HG02938 (cell line): ENCODE results near the gene ASPHD2.
"Not testable (repeated sequence)": the region's sequence is repeated elsewhere in the genome, so short reads cannot be mapped to it uniquely, and the experiment has no call there.

Source experiments
- ATAC-seq: cut with Tn5 transposase; IDR thresholded peaks from one replicate; pipeline ENCODE4 v1.9.1; 2021; ENCODE audit warnings: mild to moderate bottlenecking, moderate library complexity; ENCODE audit not compliant: unreplicated experiment

ASPHD2 gene

GRCh38 chr22:26416256-26416655 is 12.8 kb upstream of the ASPHD2 start:
- no peak for ATAC-seq

GRCh38 chr22:26416670-26417276 is 12.3 kb upstream of the ASPHD2 start:
- ATAC-seq = no peak

DNA sequence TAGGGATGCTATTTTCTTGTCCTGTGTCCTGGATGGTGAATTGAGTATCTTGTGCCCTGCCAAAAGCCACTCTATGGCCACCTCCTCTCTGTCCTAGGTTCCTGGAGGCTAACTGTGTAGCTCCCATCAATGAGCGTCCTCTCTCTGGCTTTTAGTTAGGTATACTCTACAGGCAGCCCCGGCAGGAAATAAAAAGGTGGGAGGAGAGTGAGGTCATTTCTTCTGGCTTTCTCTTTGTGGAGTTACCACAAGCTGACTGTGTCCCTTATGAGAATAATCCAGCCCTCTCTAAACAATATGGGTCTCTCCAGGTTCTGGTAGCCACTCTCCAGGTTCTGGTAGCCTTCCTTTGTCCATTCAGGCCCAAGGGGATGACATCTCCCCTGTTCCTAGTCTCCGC is 11.7 kb upstream of the ASPHD2 start:
- no peak for ATAC-seq

DNA sequence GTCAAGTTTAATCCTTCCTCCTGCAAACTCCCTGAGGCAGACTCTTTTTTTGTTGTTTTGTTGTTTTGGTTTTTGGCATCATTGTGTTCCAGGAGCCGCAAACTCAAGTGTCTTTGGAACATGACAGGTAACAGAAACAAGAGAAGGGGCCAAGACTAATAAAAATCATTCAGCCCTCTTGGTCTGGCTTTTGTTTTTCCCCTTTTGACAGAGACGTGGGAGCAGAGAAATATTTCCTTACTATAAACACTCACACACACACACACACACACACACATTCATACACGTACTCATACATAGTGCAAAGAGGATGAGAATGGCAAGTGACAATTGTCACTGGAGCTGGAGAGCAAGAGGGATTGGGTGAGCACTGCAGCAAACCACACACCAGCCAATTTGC is 10.4 kb upstream of the ASPHD2 start:
- ATAC-seq = no peak

GRCh38 chr22:26426924-26427323 is 2.1 kb upstream of the ASPHD2 start:
- no peak for ATAC-seq

- peak; percentile 8 for ATAC-seq
Measured at GRCh38 chr22:26429458-26430286, 612 bp downstream of the ASPHD2 start.

- ATAC-seq = no peak
Measured at GRCh38 chr22:26430600-26430999, 1.5 kb downstream of the ASPHD2 start.

DNA sequence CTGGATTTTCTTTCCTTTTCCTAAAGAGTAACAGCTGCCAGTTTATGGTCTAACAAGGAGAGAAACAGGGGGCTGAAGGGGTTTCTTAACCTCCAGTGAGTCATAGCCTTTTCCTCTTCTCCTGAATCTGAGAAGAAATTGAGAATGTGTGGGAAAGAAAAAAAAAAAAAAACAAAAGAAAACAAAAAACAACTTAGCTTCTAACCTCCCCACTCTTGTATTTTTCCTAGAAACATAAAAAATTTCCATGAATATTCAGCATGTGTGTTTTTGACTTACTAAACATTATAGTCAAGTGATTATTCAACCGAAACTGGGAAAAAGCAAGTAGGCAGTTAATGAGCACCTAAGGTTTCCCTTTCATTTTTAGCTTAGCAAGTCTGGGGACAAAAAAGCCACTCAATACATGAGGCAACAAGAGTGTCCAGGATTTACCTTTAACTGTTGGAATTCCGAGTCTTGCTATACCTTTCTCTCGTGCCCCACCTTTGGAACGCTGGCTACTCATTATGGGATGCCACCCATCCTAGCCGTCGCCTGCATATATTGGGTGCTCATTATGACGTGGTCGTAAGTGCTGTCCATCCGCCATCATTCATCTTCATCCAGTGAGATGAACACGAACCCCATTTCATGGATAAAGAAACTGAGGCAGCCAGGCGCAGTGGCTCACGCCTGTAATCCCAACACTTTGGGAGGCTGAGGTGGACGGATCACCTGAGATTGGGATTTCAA is 2.4 kb downstream of the ASPHD2 start:
- no peak for ATAC-seq

DNA sequence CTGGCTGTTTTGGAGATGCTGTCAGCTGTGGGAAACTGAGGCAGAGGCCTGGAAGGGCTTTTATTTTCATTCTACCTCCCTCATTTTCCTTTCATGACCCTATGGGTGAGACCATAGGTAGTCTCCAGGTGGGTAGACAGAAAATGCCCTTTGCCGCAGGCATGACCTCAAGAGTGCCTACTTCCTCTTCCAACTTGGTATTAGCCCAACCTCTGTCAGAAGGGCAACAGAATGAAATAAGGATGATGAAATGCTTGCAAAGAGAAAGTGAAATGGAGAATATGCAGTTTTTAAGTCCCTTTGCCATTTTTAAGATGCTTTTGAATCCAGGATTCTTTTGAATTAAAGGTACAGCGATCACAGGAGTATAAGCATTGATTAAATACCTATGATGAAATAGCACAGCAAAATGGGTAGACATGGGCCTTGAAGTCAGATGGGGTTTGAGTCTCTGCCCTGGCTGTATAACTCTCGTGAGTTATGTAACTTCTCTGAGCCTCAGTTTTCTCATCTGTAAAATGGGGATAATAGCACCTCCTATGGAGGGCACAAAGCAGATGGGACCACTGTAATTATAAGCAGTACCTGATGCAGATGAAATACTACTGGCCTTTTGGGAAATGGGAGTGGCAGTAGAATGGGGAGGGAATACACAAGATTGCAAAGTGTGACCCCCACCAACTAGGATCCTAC is 3.7 kb downstream of the ASPHD2 start:
- no peak for ATAC-seq

GRCh38 chr22:26433805-26434204 is 4.7 kb downstream of the ASPHD2 start:
- ATAC-seq = no peak

GRCh38 chr22:26435327-26436093 is 6.5 kb downstream of the ASPHD2 start:
- ATAC-seq = no peak

DNA sequence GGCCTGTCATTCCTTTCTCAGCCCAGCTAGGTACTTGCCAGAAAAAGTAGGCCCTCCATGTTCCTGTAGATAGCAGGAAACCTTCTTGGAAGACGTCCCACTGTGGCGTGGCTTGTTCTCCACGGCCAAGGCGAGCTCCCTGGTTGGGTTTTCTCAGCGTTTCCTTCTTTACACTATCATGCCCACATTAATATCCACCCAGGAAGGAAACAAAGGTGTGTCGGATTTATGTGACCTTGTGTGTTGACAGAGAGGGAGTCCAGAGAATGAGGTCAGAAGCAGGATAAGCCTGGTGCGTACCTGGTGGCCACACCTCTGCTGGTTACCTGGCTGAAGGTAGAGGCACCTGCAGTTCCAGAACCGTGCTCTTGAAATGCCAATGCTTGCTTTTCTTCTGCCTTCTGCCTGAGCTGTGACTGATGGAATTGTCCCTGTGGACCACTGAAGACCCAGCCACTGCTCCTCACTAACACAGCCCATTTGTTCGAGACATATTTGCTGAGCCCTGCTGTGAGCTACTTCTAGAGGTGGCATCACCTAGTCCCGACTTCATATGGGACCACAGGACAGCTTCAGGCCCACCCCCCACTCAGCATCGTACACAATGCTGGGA is 7.9 kb downstream of the ASPHD2 start:
- no peak for ATAC-seq

GRCh38 chr22:26437694-26438392 is 8.8 kb downstream of the ASPHD2 start:
- no peak for ATAC-seq

DNA sequence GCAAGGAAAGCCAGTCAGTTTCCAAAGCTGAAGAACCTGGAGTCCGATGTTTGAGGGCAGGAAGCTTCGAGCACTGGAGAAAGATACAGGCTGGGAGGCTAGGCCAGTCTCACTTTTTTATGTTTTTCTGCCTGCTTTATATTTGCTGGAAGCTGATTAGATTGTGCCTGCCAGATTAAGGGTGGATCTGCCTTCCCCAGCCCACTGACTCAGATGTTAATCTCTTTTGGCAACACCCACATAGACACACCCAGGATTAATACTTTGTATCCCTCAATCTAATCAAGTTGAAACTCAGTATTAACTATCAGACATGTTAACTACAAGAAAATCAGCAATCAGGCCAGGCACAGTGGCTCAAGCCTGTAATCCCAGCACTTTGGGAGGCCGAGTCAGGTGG is 9.7 kb downstream of the ASPHD2 start:
- not testable (repeated sequence) for ATAC-seq

DNA sequence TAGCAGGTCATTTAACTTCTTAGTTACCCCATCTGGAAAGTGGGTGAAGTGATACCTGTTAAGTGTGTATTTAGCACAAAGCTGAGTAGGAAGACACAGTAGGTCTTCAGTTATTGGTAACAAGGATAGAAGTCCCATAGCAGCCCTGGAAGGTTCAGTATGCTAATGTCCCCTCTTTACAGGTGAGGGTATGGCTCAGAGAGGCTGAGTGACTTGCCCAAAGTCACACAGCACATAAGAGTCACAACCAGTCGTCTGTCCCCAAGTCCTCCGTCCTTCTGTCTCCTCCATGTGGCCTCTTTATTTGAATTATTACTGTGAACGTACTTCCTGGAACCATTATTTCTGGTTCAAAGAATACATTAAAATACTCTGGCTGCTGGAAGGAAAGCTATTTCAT is 10.5 kb downstream of the ASPHD2 start:
- no peak for ATAC-seq

DNA sequence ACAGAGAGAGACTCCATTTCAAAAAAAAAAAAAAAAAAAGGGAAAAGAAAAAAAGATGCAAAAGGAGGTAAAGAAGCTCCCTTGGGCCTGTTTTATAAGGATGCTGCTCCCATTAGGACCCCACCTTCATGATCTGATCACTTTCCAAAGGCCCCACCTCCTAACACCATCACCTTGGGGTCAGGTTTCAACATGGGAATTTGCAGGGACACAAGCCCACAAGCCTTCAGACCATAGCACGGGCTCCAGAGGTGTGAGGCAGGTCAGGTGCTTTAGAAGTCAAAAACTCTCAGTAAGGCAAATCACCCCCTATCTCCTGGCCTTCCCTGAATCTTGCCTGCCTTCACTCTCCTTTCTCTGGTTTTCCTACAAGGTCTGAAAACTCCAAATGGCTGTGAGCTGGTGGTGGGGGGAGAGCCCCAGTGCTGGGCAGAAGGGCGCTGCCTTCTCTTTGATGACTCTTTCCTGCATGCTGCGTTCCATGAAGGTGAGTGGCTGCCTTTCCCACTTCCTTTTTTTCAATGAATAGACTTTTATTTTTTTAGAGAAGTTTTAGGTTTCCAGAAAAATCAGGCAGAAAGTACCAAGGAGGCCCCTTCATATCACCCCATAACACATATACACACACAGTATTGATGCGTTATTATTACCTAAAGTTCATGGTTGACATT is 13.2 kb downstream of the ASPHD2 start:
- ATAC-seq = no peak

GRCh38 chr22:26443901-26444690 is 15.0 kb downstream of the ASPHD2 start:
- ATAC-seq = no peak

GRCh38 chr22:26444777-26445176 is 15.7 kb downstream of the ASPHD2 start:
- ATAC-seq = no peak
